Prostate gland (tissue), 2 donors: ENCODE results near the gene DNAJC5G.

Experiments used
- CTCF ChIP-seq, 4 experiments: fragments of 200-600 bp in 2 of 4; fragments of 450-650 bp in 2 of 4; sonication (generic) in 2 of 4; IDR thresholded peaks; 1 replicate in 3 of 4; 2 replicates in 1 of 4; pipeline ENCODE4 v1.5.1; 2016 to 2019; ENCODE audit warnings: antibody characterized with exemption in 4 of 4, mild to moderate bottlenecking in 2 of 4, moderate library complexity in 2 of 4
- POLR2AphosphoS5 ChIP-seq: sonication (generic); formaldehyde crosslinking; IDR thresholded peaks from one replicate; pipeline ENCODE4 v1.6.1; 2017; ENCODE audit warnings: antibody characterized with exemption

DNA sequence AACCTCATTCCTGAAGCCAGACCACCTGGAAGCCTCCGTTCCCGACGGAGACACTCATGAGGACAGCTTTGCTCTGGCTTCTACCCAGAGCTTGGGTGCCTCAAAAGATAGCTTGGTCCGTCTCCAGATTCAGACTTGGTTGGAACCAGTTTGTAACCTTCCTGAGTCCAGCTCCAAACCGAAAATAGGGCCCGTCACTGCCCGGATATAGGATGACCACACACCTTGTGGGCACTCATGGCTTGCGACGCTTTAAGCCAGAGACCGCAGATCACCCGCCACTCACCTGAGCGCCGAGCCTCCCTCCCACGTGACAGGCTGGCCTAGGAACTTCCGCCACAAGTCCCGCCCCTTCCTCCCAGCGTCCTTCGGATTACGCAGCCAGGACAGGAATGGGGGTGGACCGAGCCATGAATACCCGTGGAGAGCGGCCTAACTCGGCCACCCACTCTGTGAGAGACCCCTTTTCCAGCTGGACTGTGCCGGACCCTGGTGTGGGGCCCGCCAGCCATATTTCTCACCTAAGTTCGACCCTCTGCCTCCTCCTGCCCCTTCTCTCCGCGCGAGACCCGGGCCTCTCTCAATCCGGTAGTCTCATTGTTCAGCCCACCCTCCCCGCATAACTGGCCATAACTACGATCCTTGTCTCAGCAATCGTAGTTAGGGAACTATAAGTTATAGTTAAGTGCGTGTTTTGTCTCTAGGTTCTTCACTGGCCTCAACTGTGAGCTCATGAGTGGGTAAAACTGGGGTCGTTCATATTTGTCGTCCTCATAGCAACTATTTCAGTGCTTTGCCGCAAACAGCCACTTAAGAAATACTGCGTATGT is 47.7 kb downstream of the DNAJC5G start, which contains the start of gene MPV17:
- TF ChIP-seq CTCF (IDR thresholded peaks at IDR 0.05) = no peak
- peak; percentile 98 for TF ChIP-seq POLR2AphosphoS5
